Esophagus squamous epithelium (tissue), 4 donors: ENCODE data around the gene CD99.

Experiments
- POLR2A ChIP-seq, 4 donors: fragments of 450-650 bp; IDR thresholded peaks; one replicate each; pipeline ENCODE4 v1.6.1; 2017; ENCODE audit warnings: antibody characterized with exemption in 4 of 4, mild to moderate bottlenecking in 4 of 4, moderate library complexity in 3 of 4
- TF ChIP-seq, protein P1 (sequence below), 6 experiments: fragments of 450-650 bp in 4 of 6; fragments of 200-600 bp in 2 of 6; sonication (generic) in 2 of 6; IDR thresholded peaks; one replicate each; pipeline ENCODE4 v1.5.1; 2016 to 2019; ENCODE audit warnings: antibody characterized with exemption in 6 of 6, mild to moderate bottlenecking in 4 of 6, moderate library complexity in 4 of 6

DNA sequence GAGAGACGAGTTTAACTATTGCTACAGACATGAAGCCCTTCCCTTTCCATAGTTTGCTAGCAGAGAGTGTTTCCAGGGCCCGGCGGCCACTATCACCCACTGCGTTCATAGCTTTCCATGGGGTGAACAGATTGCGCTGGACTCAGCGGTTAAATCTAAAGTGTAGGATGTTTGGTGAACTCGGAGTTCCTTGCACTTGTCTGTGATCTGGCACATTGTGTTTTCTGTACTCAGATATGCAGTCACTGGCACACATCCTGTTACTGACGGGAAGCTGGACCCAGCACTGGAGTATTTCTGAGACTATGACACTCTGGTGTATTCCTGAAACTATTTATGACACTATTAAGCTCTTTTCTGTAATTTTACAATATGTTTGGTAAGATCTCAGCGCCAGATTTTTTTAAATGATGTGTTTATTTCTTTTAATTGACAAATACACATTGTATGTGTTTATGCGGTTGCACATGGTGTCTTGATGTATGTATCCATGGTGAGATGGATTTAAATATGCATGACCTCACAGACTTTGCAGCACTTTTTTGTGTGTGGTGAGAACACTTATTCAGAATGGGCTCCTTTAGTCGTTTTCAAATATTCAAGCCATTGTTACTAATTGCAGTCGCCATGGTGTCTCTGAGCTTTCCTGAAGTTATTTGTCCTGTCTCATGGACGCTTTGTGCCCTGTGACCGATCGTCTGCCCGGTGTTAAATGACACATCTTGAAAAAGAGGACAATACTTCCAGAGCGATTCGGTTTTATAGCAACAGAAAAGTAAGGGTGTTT, 14.1 kb downstream of the CD99 start:
- TF ChIP-seq, protein P1, sequence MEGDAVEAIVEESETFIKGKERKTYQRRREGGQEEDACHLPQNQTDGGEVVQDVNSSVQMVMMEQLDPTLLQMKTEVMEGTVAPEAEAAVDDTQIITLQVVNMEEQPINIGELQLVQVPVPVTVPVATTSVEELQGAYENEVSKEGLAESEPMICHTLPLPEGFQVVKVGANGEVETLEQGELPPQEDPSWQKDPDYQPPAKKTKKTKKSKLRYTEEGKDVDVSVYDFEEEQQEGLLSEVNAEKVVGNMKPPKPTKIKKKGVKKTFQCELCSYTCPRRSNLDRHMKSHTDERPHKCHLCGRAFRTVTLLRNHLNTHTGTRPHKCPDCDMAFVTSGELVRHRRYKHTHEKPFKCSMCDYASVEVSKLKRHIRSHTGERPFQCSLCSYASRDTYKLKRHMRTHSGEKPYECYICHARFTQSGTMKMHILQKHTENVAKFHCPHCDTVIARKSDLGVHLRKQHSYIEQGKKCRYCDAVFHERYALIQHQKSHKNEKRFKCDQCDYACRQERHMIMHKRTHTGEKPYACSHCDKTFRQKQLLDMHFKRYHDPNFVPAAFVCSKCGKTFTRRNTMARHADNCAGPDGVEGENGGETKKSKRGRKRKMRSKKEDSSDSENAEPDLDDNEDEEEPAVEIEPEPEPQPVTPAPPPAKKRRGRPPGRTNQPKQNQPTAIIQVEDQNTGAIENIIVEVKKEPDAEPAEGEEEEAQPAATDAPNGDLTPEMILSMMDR (IDR thresholded peaks at IDR 0.05) = no peak
- TF ChIP-seq POLR2A (IDR thresholded peaks at IDR 0.05) = no peak
